ENCODE measurements around the gene DDR2. TPM values are rescaled to one million over a fixed set of nuclear protein-coding genes. Genes with fewer than 3 reads are reported as not detected.

The DDR2 gene
- total RNA-seq, 1 experiment from 2014 or later = 0.77 TPM

GRCh38 chr1:162644986-162645314 lies 12.7 kb downstream of the DDR2 start:
- no peaks in the 10 kb centered on the region for H4K20me1 ChIP-seq (ENCODE audit: low read length)
- intact Hi-C loops (cut with micrococcal nuclease) = no loop called here
- ChIA-PET CTCF (no interaction called here), POLR2A (ENCODE audit: unreplicated experiment) (no interaction called here)
- no peaks in the 10 kb centered on the region for H3K9me3 ChIP-seq (ENCODE audit: low read length)
- no peaks in the 10 kb centered on the region for H3K4me1 ChIP-seq (ENCODE audit: insufficient read depth, low read length)
- no peak overlapping the region for H2AFZ ChIP-seq (ENCODE audit: low read length)
- no peaks in the 10 kb centered on the region for H3F3A ChIP-seq (ENCODE audit: low read length, unreplicated experiment)
- no peak for ATAC-seq
- no TSS peak for BruUV-seq (replicated peaks)
- no peak for DNase-seq
- no peak overlapping the region for H3K27ac ChIP-seq (ENCODE audit: low read length)
- no peak overlapping the region for H3K9ac ChIP-seq (ENCODE audit: low read length)
- H3K4me2 ChIP-seq (ENCODE audit: low read length) = no peak overlapping the region
- no peaks in the 10 kb centered on the region for H3K79me2 ChIP-seq (ENCODE audit: low read length)
- no peaks in the 10 kb centered on the region for H3K27me3 ChIP-seq (ENCODE audit: low read length)
- TF ChIP-seq EZH2 (IDR thresholded peaks at IDR 0.05; ENCODE audit: low read length, unreplicated experiment) = no peak
- TF ChIP-seq CTCF (conservative IDR thresholded peaks at IDR 0.05; ENCODE audit: low read depth, low read length) = no peak
- TF ChIP-seq EZH2phosphoT487 (IDR thresholded peaks at IDR 0.05; ENCODE audit: borderline replicate concordance, low read length) = no peak
- no peaks in the 10 kb centered on the region for H3K36me3 ChIP-seq (ENCODE audit: low read depth, low read length)
- H3K9me2 ChIP-seq (replicated peaks; ENCODE audit: low read length) = no peaks in the 10 kb centered on the region
- no peak overlapping the region for H3K4me3 ChIP-seq (ENCODE audit: low read length)

DNA sequence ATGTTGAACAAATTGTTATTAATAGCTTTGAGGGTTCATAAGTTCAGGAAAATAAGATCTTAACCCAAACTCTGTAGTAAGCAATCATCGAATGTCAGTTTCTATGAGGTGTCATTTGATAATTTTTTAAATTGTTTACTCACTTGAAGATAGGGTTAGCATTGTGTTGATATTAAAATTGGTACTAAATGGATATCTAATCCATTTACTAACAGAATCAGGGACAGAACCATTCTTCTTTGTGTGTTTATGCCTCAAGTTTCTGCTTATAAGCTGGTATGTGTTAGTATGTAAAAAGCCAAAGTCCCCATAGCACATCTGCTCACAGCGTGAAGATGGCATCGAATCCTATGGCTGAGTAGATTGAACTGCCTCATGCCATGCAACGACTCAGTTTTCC lies 13.4 kb downstream of the DDR2 start:
- Histone ChIP-seq H3K9me3 (ENCODE audit: low read length) (no peaks in the 10 kb centered on the region), H3K9ac (ENCODE audit: low read length) (no peak overlapping the region), H3F3A (ENCODE audit: low read length, unreplicated experiment) (no peaks in the 10 kb centered on the region), H3K27ac (ENCODE audit: low read length) (no peak overlapping the region), H3K4me1 (ENCODE audit: insufficient read depth, low read length) (no peaks in the 10 kb centered on the region), H4K20me1 (ENCODE audit: low read length) (no peaks in the 10 kb centered on the region), H3K9me2 (replicated peaks; ENCODE audit: low read length) (no peaks in the 10 kb centered on the region), H3K79me2 (ENCODE audit: low read length) (no peaks in the 10 kb centered on the region), H3K4me3 (ENCODE audit: low read length) (no peak overlapping the region), H3K4me2 (ENCODE audit: low read length) (no peak overlapping the region), H3K27me3 (ENCODE audit: low read length) (no peaks in the 10 kb centered on the region), H2AFZ (ENCODE audit: low read length) (no peak overlapping the region), H3K36me3 (ENCODE audit: low read depth, low read length) (no peaks in the 10 kb centered on the region)
- intact Hi-C loops (cut with micrococcal nuclease) = no loop called here
- DNase-seq (no peak), ATAC-seq (no peak)
- POLR2A ChIA-PET (ENCODE audit: unreplicated experiment) = no interaction called here
- TF ChIP-seq EZH2phosphoT487 (IDR thresholded peaks at IDR 0.05; ENCODE audit: borderline replicate concordance, low read length) = no peak
- TF ChIP-seq CTCF (conservative IDR thresholded peaks at IDR 0.05; ENCODE audit: low read depth, low read length) = no peak
- TF ChIP-seq EZH2 (IDR thresholded peaks at IDR 0.05; ENCODE audit: low read length, unreplicated experiment) = no peak
- no TSS peak for BruUV-seq (replicated peaks)
- CTCF ChIA-PET = no interaction called here

- DNase-seq = no peak
- POLR2A ChIA-PET (ENCODE audit: unreplicated experiment) = interaction anchor here (0.6 kb wide), 1 partner anchor 12 kb away, joined by 6 read pairs; no protein-coding TSS in a partner anchor
- no peak for ATAC-seq
- Histone ChIP-seq H2AFZ (ENCODE audit: low read length) (no peak overlapping the region), H3K9me2 (replicated peaks; ENCODE audit: low read length) (no peaks in the 10 kb centered on the region), H4K20me1 (ENCODE audit: low read length) (no peaks in the 10 kb centered on the region), H3K27me3 (ENCODE audit: low read length) (no peaks in the 10 kb centered on the region), H3F3A (ENCODE audit: low read length, unreplicated experiment) (no peaks in the 10 kb centered on the region), H3K9me3 (ENCODE audit: low read length) (no peaks in the 10 kb centered on the region), H3K4me1 (ENCODE audit: insufficient read depth, low read length) (no peaks in the 10 kb centered on the region), H3K36me3 (ENCODE audit: low read depth, low read length) (no peaks in the 10 kb centered on the region), H3K27ac (ENCODE audit: low read length) (no peak overlapping the region), H3K4me3 (ENCODE audit: low read length) (no peak overlapping the region), H3K79me2 (ENCODE audit: low read length) (no peaks in the 10 kb centered on the region), H3K4me2 (ENCODE audit: low read length) (no peak overlapping the region), H3K9ac (ENCODE audit: low read length) (no peak overlapping the region)
- CTCF ChIA-PET = interaction anchor here (1.4 kb wide), 1 partner anchor 151 kb away, joined by 7 read pairs; no protein-coding TSS in a partner anchor
- TF ChIP-seq EZH2phosphoT487 (IDR thresholded peaks at IDR 0.05; ENCODE audit: borderline replicate concordance, low read length) = no peak
- TF ChIP-seq CTCF (conservative IDR thresholded peaks at IDR 0.05; ENCODE audit: low read depth, low read length) = no peak
- TF ChIP-seq EZH2 (IDR thresholded peaks at IDR 0.05; ENCODE audit: low read length, unreplicated experiment) = no peak
- intact Hi-C loops (cut with micrococcal nuclease) = loop anchor here (1.0 kb wide), 1 partner anchor 151 kb away; no protein-coding TSS in a partner anchor
- BruUV-seq (replicated peaks) = no TSS peak
Measured at GRCh38 chr1:162649583-162649982, 17.3 kb downstream of the DDR2 start.

Data from PC-3 (cell line).